Osteoblast (primary cell): ENCODE results near the gene PADI6. TPM values are rescaled to one million over a fixed set of nuclear protein-coding genes. Genes with fewer than 3 reads are reported as not detected.

Experiments used
- DNase-seq: peaks from one replicate; pipeline ENCODE4 v3.0.0; 2011; ENCODE audit warnings: low spot score, mixed read lengths; ENCODE audit not compliant: insufficient read length; ENCODE audit errors: missing footprints
- H2AFZ ChIP-seq: 2 replicates; pipeline ENCODE4 v1.6.0; 2011; ENCODE audit warnings: mild to moderate bottlenecking, low read length
- H3K27ac ChIP-seq: 2 replicates; pipeline ENCODE4 v1.5.1; 2011; ENCODE audit warnings: mild to moderate bottlenecking, low read depth, low read length, moderate library complexity
- H3K27me3 ChIP-seq: 2 replicates; pipeline ENCODE4 v1.6.0; 2012; ENCODE audit warnings: mild to moderate bottlenecking, control low read depth, inconsistent platforms, low read length, moderate library complexity; ENCODE audit not compliant: insufficient read depth
- H3K36me3 ChIP-seq: 2 replicates; pipeline ENCODE4 v1.5.1; 2011; ENCODE audit warnings: mild to moderate bottlenecking, low read length, control low read depth, moderate library complexity; ENCODE audit not compliant: insufficient read depth
- H3K4me1 ChIP-seq: 2 replicates; pipeline ENCODE4 v1.5.1; 2011; ENCODE audit warnings: mild to moderate bottlenecking, low read length, control low read depth, moderate library complexity; ENCODE audit not compliant: insufficient read depth
- H3K4me2 ChIP-seq: 2 replicates; pipeline ENCODE4 v1.6.0; 2011; ENCODE audit warnings: mild to moderate bottlenecking, low read length; ENCODE audit not compliant: insufficient read depth
- H3K4me3 ChIP-seq: fragments of 200-600 bp; sonication (generic); 3 replicates; pipeline ENCODE4 v1.5.1; 2012; ENCODE audit warnings: mild to moderate bottlenecking, low read length, inconsistent platforms; ENCODE audit not compliant: insufficient read depth
- H3K79me2 ChIP-seq: 2 replicates; pipeline ENCODE4 v1.6.0; 2012; ENCODE audit warnings: mild to moderate bottlenecking, low read length, control low read depth, inconsistent platforms; ENCODE audit not compliant: insufficient read depth
- H3K9me3 ChIP-seq: 2 replicates; pipeline ENCODE4 v1.5.1; 2011; ENCODE audit warnings: low read depth, low read length, control low read depth
- H4K20me1 ChIP-seq: 2 replicates; pipeline ENCODE4 v1.6.0; 2012; ENCODE audit warnings: mild to moderate bottlenecking, low read length, control low read depth; ENCODE audit not compliant: insufficient read depth
- CTCF ChIP-seq: IDR thresholded peaks from 2 replicates; pipeline ENCODE4 v1.5.1; 2011; ENCODE audit warnings: mild to moderate bottlenecking, low read depth, low read length, moderate library complexity; ENCODE audit errors: extremely low read depth
- total RNA-seq: library from RNA; depleted of rRNA; stranded (reverse); fragments of >200 nt; gene quantifications from 2 replicates; pipeline ENCODE4 v1.2.3, GENCODE V29; 2012

Gene PADI6
- total RNA-seq, 1 donor = not detected

DNA sequence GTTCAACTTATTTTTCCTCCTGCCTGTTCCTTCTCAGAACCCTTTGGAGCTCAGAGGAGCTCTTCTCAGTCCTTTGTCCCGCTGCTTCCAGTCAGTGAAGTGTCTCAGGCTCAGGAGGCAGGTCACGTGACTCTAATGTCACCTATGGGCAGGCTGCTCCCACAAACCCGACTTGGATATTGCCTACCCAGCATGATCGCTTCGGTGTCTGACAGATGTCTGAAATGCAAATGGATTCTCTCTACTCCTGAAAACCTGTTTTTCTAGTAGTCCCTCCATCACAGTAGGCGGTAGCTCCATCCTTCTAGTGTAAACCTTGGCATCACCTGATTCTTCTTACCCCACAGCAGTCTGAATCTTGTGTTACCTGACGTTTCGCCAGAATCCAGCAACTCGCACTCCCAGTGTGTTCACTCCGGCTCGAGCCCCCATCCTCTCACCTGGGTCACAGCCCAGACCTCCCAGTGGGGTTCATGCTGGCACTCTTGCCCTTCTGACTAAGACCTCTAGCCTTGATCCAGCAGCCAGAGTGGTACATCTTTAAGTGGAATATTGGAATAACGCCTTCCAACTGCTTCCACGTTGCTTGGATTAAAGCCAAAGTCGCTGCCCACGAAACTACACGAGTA lies 5.4 kb downstream of the PADI6 start:
- no peak overlapping the region for H3K4me2 ChIP-seq
- no peaks in the 10 kb centered on the region for H3K79me2 ChIP-seq
- DNase-seq = peak; percentile 30
- no peak for TF ChIP-seq CTCF
- H3K36me3 ChIP-seq = no peaks in the 10 kb centered on the region
- H3K4me3 ChIP-seq = no peak overlapping the region
- peaks cover 42% of the 10 kb centered on the region for H3K27me3 ChIP-seq
- H3K4me1 ChIP-seq = no peaks in the 10 kb centered on the region
- no peaks in the 10 kb centered on the region for H4K20me1 ChIP-seq
- no peak overlapping the region for H3K27ac ChIP-seq
- no peaks in the 10 kb centered on the region for H3K9me3 ChIP-seq
- no peak overlapping the region for H2AFZ ChIP-seq

DNA sequence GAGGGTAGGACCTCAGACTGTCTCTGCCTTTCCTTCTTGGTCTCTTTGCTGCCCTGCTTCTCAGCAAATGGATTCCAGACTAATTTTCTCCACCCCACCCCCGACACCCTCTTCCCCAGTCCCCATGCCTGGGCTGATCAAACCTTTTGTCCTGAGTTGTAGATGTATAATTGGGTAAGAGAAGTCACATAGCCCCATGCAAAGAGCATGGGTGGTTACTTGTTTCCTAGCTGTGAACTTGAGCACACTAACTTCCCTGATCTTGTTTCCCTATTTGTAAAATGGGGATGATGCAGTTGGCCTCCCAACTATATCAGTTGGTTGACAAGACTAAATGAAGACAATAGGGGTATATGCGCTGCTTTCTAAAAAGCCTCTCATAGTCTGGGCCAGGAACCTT lies 9.2 kb downstream of the PADI6 start:
- H4K20me1 ChIP-seq = no peaks in the 10 kb centered on the region
- no peak for TF ChIP-seq CTCF
- H3K4me2 ChIP-seq = no peak overlapping the region
- peak; percentile 37 for DNase-seq
- no peak overlapping the region for H2AFZ ChIP-seq
- H3K27ac ChIP-seq = no peak overlapping the region
- no peaks in the 10 kb centered on the region for H3K79me2 ChIP-seq
- H3K4me1 ChIP-seq = no peaks in the 10 kb centered on the region
- H3K27me3 ChIP-seq = peaks cover 59% of the 10 kb centered on the region
- H3K9me3 ChIP-seq = no peaks in the 10 kb centered on the region
- H3K36me3 ChIP-seq = no peaks in the 10 kb centered on the region
- no peak overlapping the region for H3K4me3 ChIP-seq

GRCh38 chr1:17392199-17392740 lies 20.3 kb downstream of the PADI6 start:
- Histone ChIP-seq H3K27ac (no peak overlapping the region), H4K20me1 (no peaks in the 10 kb centered on the region), H3K4me3 (no peak overlapping the region), H3K36me3 (no peaks in the 10 kb centered on the region), H3K4me2 (no peak overlapping the region), H3K9me3 (no peaks in the 10 kb centered on the region), H3K27me3 (peaks cover 18% of the 10 kb centered on the region), H3K79me2 (no peaks in the 10 kb centered on the region), H3K4me1 (no peaks in the 10 kb centered on the region), H2AFZ (no peak overlapping the region)
- TF ChIP-seq CTCF = no peak
- peak; percentile 96 for DNase-seq

GRCh38 chr1:17393230-17393629 lies 21.2 kb downstream of the PADI6 start:
- H3K79me2 ChIP-seq = no peaks in the 10 kb centered on the region
- no peaks in the 10 kb centered on the region for H3K36me3 ChIP-seq
- H3K4me2 ChIP-seq = no peak overlapping the region
- DNase-seq = peak; percentile 60
- no peaks in the 10 kb centered on the region for H3K4me1 ChIP-seq
- no peaks in the 10 kb centered on the region for H4K20me1 ChIP-seq
- H3K27me3 ChIP-seq = peaks cover 8% of the 10 kb centered on the region
- H2AFZ ChIP-seq = no peak overlapping the region
- no peak for TF ChIP-seq CTCF
- no peaks in the 10 kb centered on the region for H3K9me3 ChIP-seq
- no peak overlapping the region for H3K4me3 ChIP-seq
- H3K27ac ChIP-seq = no peak overlapping the region
